ENCODE results near the gene SYNE3. TPM values are rescaled to one million over a fixed set of nuclear protein-coding genes. Genes with fewer than 3 reads are reported as not detected.

The SYNE3 gene
- total and polyA plus RNA-seq, 2 of the 8 experiments (the other 6 are each of a cell fraction or from before 2014, with no cell fraction given) = under 0.01 TPM; not detected in 1

DNA sequence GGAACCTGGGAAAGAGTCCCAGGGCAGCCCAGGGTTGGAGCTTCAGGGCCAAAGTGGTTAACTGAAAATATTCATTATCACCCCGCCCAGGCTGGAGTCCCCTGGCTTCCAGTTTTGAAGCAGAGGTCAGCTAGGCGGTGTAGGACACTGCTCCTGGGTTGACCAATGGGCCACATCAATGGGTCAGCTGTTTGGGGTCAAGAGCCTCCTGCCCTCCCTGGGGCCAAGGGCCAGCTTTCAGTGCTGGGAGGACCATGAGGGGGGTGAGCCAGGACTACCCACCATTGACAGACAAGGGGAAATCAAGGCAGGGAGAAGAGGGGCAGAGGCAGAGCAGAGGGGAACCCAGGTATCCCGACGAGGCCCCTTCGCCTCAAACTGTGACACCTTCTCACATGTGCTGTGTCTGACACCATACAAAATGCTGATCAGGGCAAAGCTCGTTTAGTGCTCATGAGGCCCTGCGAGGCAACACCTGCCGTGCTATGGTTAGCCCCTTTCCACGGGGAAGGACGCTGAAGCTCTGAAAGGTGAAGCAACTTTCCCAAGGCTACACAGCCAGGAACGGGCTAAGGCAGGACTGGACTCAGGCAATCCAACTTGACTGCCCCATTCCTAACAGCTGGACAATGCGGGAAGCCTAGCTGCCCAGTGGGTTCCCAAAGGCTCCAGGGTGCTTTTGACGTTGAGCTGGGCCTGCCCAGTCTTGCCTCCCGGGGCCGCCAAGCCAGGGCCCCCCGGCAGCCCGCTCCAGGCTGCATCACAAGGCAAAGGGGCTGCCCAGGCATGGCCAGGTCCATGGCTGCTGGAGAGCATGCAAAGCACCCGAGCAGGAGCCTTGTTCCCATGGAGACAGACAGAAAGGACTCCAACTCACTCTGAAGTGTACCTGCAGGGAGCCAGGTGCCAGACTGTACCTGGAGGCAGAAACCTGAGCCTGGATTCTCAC, 2.0 kb downstream of the SYNE3 start (continued):
- TF ChIP-seq E2F6 (IDR thresholded peaks at IDR 0.05) = no peak

Data from H1 (cell line).